ENCODE results near the gene CAMTA1.

DNA sequence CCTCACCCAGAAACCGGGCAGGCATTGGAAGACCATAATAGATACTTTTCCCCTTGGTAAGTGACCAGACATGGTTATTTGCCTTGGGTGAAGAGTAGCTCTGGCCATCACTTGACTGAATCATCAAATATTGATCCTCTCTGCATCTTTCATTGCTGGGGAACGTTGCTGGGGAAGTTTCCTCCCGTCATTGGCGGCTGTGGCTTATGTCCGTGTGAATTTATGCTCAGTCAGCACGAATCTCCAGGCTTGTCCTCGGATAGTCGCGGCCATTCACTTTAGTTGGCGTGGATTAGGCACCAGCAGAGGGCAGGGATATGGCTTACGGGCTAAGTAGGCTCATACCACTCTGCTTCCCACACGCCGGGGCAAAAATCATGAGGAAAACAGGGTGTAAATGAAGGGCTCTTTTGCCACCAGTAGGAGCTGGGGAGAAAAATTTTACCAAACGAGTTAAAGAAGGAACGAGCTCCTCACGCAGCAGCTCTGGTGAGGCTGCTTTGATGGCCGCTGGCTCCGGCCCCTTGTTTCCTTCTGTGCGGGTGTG, 473.4 kb downstream of the CAMTA1 start:
- TF ChIP-seq, protein P1, sequence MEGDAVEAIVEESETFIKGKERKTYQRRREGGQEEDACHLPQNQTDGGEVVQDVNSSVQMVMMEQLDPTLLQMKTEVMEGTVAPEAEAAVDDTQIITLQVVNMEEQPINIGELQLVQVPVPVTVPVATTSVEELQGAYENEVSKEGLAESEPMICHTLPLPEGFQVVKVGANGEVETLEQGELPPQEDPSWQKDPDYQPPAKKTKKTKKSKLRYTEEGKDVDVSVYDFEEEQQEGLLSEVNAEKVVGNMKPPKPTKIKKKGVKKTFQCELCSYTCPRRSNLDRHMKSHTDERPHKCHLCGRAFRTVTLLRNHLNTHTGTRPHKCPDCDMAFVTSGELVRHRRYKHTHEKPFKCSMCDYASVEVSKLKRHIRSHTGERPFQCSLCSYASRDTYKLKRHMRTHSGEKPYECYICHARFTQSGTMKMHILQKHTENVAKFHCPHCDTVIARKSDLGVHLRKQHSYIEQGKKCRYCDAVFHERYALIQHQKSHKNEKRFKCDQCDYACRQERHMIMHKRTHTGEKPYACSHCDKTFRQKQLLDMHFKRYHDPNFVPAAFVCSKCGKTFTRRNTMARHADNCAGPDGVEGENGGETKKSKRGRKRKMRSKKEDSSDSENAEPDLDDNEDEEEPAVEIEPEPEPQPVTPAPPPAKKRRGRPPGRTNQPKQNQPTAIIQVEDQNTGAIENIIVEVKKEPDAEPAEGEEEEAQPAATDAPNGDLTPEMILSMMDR (IDR thresholded peaks at IDR 0.05; ENCODE audit: insufficient read depth, low read length, poor library complexity, severe bottlenecking), result no peak
- no peak for TF ChIP-seq EZH2phosphoT487 (conservative IDR thresholded peaks at IDR 0.05; ENCODE audit: low read length)

Data from SU-DHL-6 (cell line).